Measurements from ENCODE around the gene NOS1.

The NOS1 gene

GRCh38 chr12:117216686-117217085 lies 144.7 kb downstream of the NOS1 start:
- no peak overlapping the region for H3K4me3 ChIP-seq (ENCODE audit: low read length)
- TF ChIP-seq CTCF (conservative IDR thresholded peaks at IDR 0.05; ENCODE audit: low read depth, low read length) = no peak
- no peak for DNase-seq (ENCODE audit: low read depth)

GRCh38 chr12:117214797-117215196 lies 146.6 kb downstream of the NOS1 start:
- no peak for DNase-seq (ENCODE audit: low read depth)
- no peak for TF ChIP-seq CTCF (conservative IDR thresholded peaks at IDR 0.05; ENCODE audit: low read depth, low read length)
- no peak overlapping the region for H3K4me3 ChIP-seq (ENCODE audit: low read length)

GRCh38 chr12:117213295-117213808 lies 148.1 kb downstream of the NOS1 start:
- no peak for DNase-seq (ENCODE audit: low read depth)
- no peak for TF ChIP-seq CTCF (conservative IDR thresholded peaks at IDR 0.05; ENCODE audit: low read depth, low read length)
- no peak overlapping the region for H3K4me3 ChIP-seq (ENCODE audit: low read length)

- DNase-seq (ENCODE audit: low read depth) = no peak
- TF ChIP-seq CTCF (conservative IDR thresholded peaks at IDR 0.05; ENCODE audit: low read depth, low read length) = peak; percentile 96
- H3K4me3 ChIP-seq (ENCODE audit: low read length) = no peak overlapping the region
Observed at GRCh38 chr12:117212563-117213190, 148.7 kb downstream of the NOS1 start.

- no peak for DNase-seq (ENCODE audit: low read depth)
- TF ChIP-seq CTCF (conservative IDR thresholded peaks at IDR 0.05; ENCODE audit: low read depth, low read length) = no peak
Observed at GRCh38 chr12:117210266-117210918, 151.0 kb downstream of the NOS1 start.

GRCh38 chr12:117209626-117210025 lies 151.8 kb downstream of the NOS1 start:
- no peak for TF ChIP-seq CTCF (conservative IDR thresholded peaks at IDR 0.05; ENCODE audit: low read depth, low read length)
- DNase-seq (ENCODE audit: low read depth) = no peak
- H3K4me3 ChIP-seq (ENCODE audit: low read length) = no peak overlapping the region

More at GRCh38 chr12:117210266-117210918, 151.0 kb downstream of the NOS1 start:
- H3K4me3 ChIP-seq (ENCODE audit: low read length) = no peak overlapping the region

All from retinal pigment epithelial cell (primary cell).